CD14-positive monocyte (primary cell): ENCODE results near the gene DAPK1. TPM values are rescaled to one million over a fixed set of nuclear protein-coding genes. Genes with fewer than 3 reads are reported as not detected.

Experiments used
- DNase-seq, 3 donors: peaks; one replicate each; pipeline ENCODE4 v3.0.0-alpha.2; 2011 to 2022
- H2AFZ ChIP-seq: 2 replicates; pipeline ENCODE4 v1.6.0; 2012; ENCODE audit warnings: mild to moderate bottlenecking, low read depth, low read length, inconsistent platforms; ENCODE audit not compliant: insufficient read depth, poor library complexity, severe bottlenecking
- H3K27ac ChIP-seq, 2 donors: 1 replicate in 1 of 2; 2 replicates in 1 of 2; pipeline ENCODE4 v1.5.1; 2012 to 2013; ENCODE audit warnings: low read length in 2 of 2, control low read depth in 1 of 2, inconsistent platforms in 1 of 2, low read depth in 1 of 2, mild to moderate bottlenecking in 1 of 2
- H3K27me3 ChIP-seq, 2 donors: one replicate each; pipeline versions ENCODE4 v1.6.0 to v1.6.1; 2011 to 2013; ENCODE audit warnings: low read length in 2 of 2; ENCODE audit not compliant: control insufficient read depth in 2 of 2, insufficient read depth in 2 of 2
- H3K36me3 ChIP-seq, 2 donors: replicated peaks in 1 of 2; 1 replicate in 1 of 2; 2 replicates in 1 of 2; pipeline versions ENCODE4 v1.5.1 to v1.6.1; 2012 to 2013; ENCODE audit warnings: low read length in 2 of 2, control low read depth in 1 of 2, inconsistent platforms in 1 of 2, mild to moderate bottlenecking in 1 of 2; ENCODE audit not compliant: insufficient read depth in 2 of 2, control insufficient read depth in 1 of 2
- H3K4me1 ChIP-seq, 2 donors: 1 replicate in 1 of 2; 2 replicates in 1 of 2; pipeline versions ENCODE4 v1.5.1 to v1.6.1; 2012 to 2013; ENCODE audit warnings: low read length in 2 of 2, control low read depth in 1 of 2, inconsistent platforms in 1 of 2, mild to moderate bottlenecking in 1 of 2, moderate library complexity in 1 of 2; ENCODE audit not compliant: insufficient read depth in 2 of 2, control insufficient read depth in 1 of 2
- H3K4me2 ChIP-seq: replicated peaks from 2 replicates; pipeline ENCODE3; 2012; ENCODE audit warnings: low read length, moderate library complexity, mild to moderate bottlenecking; ENCODE audit not compliant: poor library complexity, severe bottlenecking; ENCODE audit errors: extremely low read depth
- H3K4me3 ChIP-seq, 3 experiments: fragments of 200-600 bp in 1 of 3; sonication (generic) in 1 of 3; replicated peaks in 1 of 3; 1 replicate in 2 of 3; 2 replicates in 1 of 3; pipeline ENCODE4 v1.5.1; 2011 to 2013; ENCODE audit warnings: low read length in 3 of 3, mild to moderate bottlenecking in 3 of 3, control low read depth in 2 of 3, low read depth in 2 of 3, inconsistent platforms in 1 of 3, moderate library complexity in 1 of 3
- H3K79me2 ChIP-seq: 2 replicates; pipeline ENCODE4 v1.6.0; 2012; ENCODE audit warnings: mild to moderate bottlenecking, control low read depth, inconsistent platforms, low read length, moderate library complexity; ENCODE audit not compliant: insufficient read depth
- H3K9ac ChIP-seq: 2 replicates; pipeline ENCODE4 v1.6.0; 2017; ENCODE audit warnings: low read length, mild to moderate bottlenecking; ENCODE audit not compliant: insufficient read depth, poor library complexity, severe bottlenecking
- H3K9me3 ChIP-seq, 2 donors: replicated peaks in 1 of 2; 1 replicate in 1 of 2; 2 replicates in 1 of 2; pipeline versions ENCODE4 v1.5.1 to v1.6.1; 2012 to 2013; ENCODE audit warnings: low read length in 2 of 2, control low read depth in 1 of 2; ENCODE audit not compliant: control insufficient read depth in 1 of 2, insufficient read depth in 1 of 2
- H4K20me1 ChIP-seq: 2 replicates; pipeline ENCODE4 v1.6.0; 2012; ENCODE audit warnings: mild to moderate bottlenecking, low read length, control low read depth, moderate library complexity; ENCODE audit not compliant: insufficient read depth
- H3K27ac Mint-ChIP-seq, 7 donors: one replicate each; pipeline ENCODE4 v1.8.0; 2020; ENCODE audit warnings: mild to moderate bottlenecking in 7 of 7, mixed read lengths in 7 of 7, moderate library complexity in 6 of 7, inconsistent platforms in 2 of 7
- H3K27me3 Mint-ChIP-seq, 3 donors: one replicate each; pipeline ENCODE4 v1.8.0; 2021 to 2022; ENCODE audit warnings: low read depth in 3 of 3, mild to moderate bottlenecking in 3 of 3, mixed read lengths in 3 of 3, moderate library complexity in 3 of 3, inconsistent platforms in 1 of 3
- H3K36me3 Mint-ChIP-seq, 2 donors: one replicate each; pipeline ENCODE4 v1.8.0; 2020; ENCODE audit warnings: mixed read lengths in 2 of 2, inconsistent platforms in 1 of 2, mild to moderate bottlenecking in 1 of 2
- H3K4me1 Mint-ChIP-seq: one replicate; pipeline ENCODE4 v1.8.0; 2020; ENCODE audit warnings: mild to moderate bottlenecking, mixed read lengths
- H3K4me3 Mint-ChIP-seq, 2 donors: one replicate each; pipeline ENCODE4 v1.8.0; 2020; ENCODE audit warnings: mild to moderate bottlenecking in 2 of 2, mixed read lengths in 2 of 2, moderate library complexity in 1 of 2
- H3K9me3 Mint-ChIP-seq, 7 donors: one replicate each; pipeline ENCODE4 v1.8.0; 2020 to 2022; ENCODE audit warnings: mixed read lengths in 7 of 7, mild to moderate bottlenecking in 6 of 7, moderate library complexity in 6 of 7, inconsistent platforms in 2 of 7
- WGBS: methylation state at CpG from one replicate; pipeline ENCODE4 v1.1.5; 2013; ENCODE audit warnings: missing lambda C conversion rate; ENCODE audit not compliant: insufficient coverage; 5-methylcytosine and 5-hydroxymethylcytosine counted together
- intact Hi-C, 2 donors: fragments of 100-400 bp; cut with micrococcal nuclease; formaldehyde crosslinking; loops; one replicate each; pipeline versions ENCODE4 v1.15.0 to v1.15.1; 2023
- polyA plus RNA-seq, 3 donors: library from polyadenylated mRNA; depleted of rRNA in 1 of 3; unstranded in 2 of 3; stranded (reverse) in 1 of 3; fragments of 300-500 nt in 2 of 3; fragments of >200 nt in 1 of 3; fragmentation: Illumina TruSeq in 2 of 3; gene quantifications; 1 replicate in 2 of 3; 2 replicates in 1 of 3; pipeline ENCODE4 v1.2.3, GENCODE V29; 2012 to 2021
- TF ChIP-seq, protein P1 (sequence below): fragments of 200-600 bp; IDR thresholded peaks from one replicate; pipeline ENCODE4 v1.8.0; 2022; ENCODE audit warnings: antibody characterized with exemption, mild to moderate bottlenecking

Gene DAPK1
- polyA plus RNA-seq, 3 donors, result 24.1 to 102 (median 44.4) TPM

DNA sequence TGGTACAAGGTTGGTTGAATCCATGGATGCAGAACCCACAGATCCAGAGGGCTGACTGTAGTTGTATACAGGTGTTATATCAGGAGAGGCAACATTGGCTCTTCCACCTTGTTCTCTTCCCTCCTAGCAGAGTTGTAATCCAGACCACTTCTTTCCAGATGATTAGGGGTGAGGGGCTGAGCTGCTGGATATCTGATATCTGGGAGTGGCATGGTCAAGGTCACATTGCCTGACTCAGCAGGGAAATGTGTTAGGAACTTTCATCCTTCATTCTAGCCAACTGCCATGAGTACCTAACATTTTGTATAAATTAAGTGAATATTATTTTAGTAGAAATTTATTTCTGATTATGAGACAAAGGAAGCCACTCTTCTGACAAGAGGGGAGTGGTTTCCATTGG lies 7.3 kb downstream of the DAPK1 start:
- H3K4me1 ChIP-seq, result peaks cover 56 to 57% of the 10 kb centered on the region in 2 donors
- Mint-ChIP-seq H3K36me3 (peaks cover 66 to 72% of the 10 kb centered on the region in 2 donors), H3K4me3 (no peak overlapping the region), H3K27me3 (peaks cover 0 to 6% (median 0%) of the 10 kb centered on the region in 3 donors), H3K27ac (peak overlapping the region in 2 of 7 donors; percentile 15 to 87), H3K4me1 (peaks cover 65% of the 10 kb centered on the region), H3K9me3 (peaks cover 0 to 3% (median 0%) of the 10 kb centered on the region in 7 donors)
- H3K36me3 ChIP-seq, result peaks cover 20 to 39% of the 10 kb centered on the region in 2 donors
- no peak overlapping the region for H3K4me3 ChIP-seq
- no peak for DNase-seq
- H4K20me1 ChIP-seq, result peaks cover 51% of the 10 kb centered on the region
- H3K27me3 ChIP-seq, result no peaks in the 10 kb centered on the region
- intact Hi-C loops, result loop anchor here (5.0 to 10.0 kb wide), 3 partner anchors 50 to 290 kb away; no protein-coding TSS in a partner anchor
- no peak overlapping the region for H3K9ac ChIP-seq
- TF ChIP-seq, protein P1, sequence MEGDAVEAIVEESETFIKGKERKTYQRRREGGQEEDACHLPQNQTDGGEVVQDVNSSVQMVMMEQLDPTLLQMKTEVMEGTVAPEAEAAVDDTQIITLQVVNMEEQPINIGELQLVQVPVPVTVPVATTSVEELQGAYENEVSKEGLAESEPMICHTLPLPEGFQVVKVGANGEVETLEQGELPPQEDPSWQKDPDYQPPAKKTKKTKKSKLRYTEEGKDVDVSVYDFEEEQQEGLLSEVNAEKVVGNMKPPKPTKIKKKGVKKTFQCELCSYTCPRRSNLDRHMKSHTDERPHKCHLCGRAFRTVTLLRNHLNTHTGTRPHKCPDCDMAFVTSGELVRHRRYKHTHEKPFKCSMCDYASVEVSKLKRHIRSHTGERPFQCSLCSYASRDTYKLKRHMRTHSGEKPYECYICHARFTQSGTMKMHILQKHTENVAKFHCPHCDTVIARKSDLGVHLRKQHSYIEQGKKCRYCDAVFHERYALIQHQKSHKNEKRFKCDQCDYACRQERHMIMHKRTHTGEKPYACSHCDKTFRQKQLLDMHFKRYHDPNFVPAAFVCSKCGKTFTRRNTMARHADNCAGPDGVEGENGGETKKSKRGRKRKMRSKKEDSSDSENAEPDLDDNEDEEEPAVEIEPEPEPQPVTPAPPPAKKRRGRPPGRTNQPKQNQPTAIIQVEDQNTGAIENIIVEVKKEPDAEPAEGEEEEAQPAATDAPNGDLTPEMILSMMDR, result no peak
- peaks cover 59% of the 10 kb centered on the region for H3K79me2 ChIP-seq
- H3K4me2 ChIP-seq, result no peak overlapping the region
- no peak overlapping the region for H3K27ac ChIP-seq
- H2AFZ ChIP-seq, result no peak overlapping the region
- no peaks in the 10 kb centered on the region for H3K9me3 ChIP-seq

DNA sequence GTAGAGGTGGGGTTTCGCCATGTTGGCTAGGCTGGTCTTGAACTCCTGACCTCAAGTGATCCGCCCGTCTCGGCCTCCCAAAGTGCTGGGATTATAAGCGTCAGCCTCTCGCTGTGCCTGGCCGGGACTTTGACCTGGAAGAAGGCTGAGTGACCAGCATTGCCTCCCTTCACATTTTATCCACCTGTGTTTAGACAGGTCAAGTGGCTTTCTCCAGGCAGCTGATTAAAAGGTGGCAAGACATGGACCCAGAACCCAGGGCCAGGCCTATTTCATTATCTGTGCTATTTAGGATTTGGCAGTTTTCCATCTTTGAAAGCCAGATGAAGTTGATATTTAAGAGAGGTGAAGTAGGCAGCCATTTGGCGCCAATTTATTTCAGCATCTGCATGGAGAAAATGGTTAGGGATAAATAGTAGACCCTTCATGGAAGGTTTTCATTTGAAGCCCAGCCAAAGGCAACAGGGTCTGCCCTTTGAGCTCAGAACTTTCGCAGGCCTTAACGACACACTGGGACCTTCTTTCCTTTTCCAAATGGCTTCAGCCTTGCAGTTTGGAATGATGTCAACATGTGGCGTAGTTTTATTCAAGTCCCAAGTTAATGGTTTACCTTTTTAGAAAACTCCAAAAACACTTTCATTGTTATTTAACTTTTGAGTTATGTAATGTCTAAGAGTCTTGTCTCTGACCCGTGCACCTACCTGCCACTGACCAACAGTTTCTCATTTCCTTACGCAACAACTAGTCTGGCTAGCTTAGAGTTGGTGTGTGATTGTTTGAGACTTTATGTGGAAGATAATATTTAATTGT lies 8.4 kb downstream of the DAPK1 start:
- intact Hi-C loops, result loop anchor here (10.0 kb wide), 2 partner anchors 49 to 289 kb away; no protein-coding TSS in a partner anchor
- Histone ChIP-seq H3K9me3 (no peaks in the 10 kb centered on the region), H3K27ac (no peak overlapping the region), H3K4me1 (peaks cover 52% of the 10 kb centered on the region in 2 donors), H3K36me3 (peaks cover 25 to 48% of the 10 kb centered on the region in 2 donors), H3K4me2 (no peak overlapping the region), H3K9ac (no peak overlapping the region), H3K4me3 (no peak overlapping the region), H2AFZ (no peak overlapping the region), H3K27me3 (no peaks in the 10 kb centered on the region), H3K79me2 (peaks cover 52% of the 10 kb centered on the region), H4K20me1 (peaks cover 58% of the 10 kb centered on the region)
- peaks cover 66 to 72% of the 10 kb centered on the region in 2 donors for H3K36me3 Mint-ChIP-seq
- no peak for DNase-seq
- 100% methylated on average over 6 of the region's 13 CpGs for WGBS
- H3K4me3 Mint-ChIP-seq, result no peak overlapping the region
- H3K4me1 Mint-ChIP-seq, result peaks cover 62% of the 10 kb centered on the region
- H3K9me3 Mint-ChIP-seq, result peaks cover 0 to 3% (median 0%) of the 10 kb centered on the region in 7 donors
- H3K27me3 Mint-ChIP-seq, result peaks cover 0 to 6% (median 0%) of the 10 kb centered on the region in 3 donors
- H3K27ac Mint-ChIP-seq, result peak overlapping the region in 1 of 7 donors; percentile 25
- TF ChIP-seq, protein P1, result no peak
